NCI-H1694 treated with DMSO at 0.1 percent for 48 hours (cell line): ENCODE measurements around the gene RASGRP3.

Experiments
- DNase-seq: peaks from one replicate; lab custom pipeline; 2025; lab: John Stamatoyannopoulos, UW

The RASGRP3 gene

GRCh38 chr2:33522576-33522975, 46.1 kb downstream of the RASGRP3 start:
- no peak for DNase-seq

GRCh38 chr2:33525666-33526065, 49.2 kb downstream of the RASGRP3 start:
- no peak for DNase-seq

- DNase-seq: no peak
Observed at GRCh38 chr2:33526132-33526531, 49.7 kb downstream of the RASGRP3 start.

GRCh38 chr2:33526921-33527320, 50.5 kb downstream of the RASGRP3 start:
- DNase-seq: no peak

GRCh38 chr2:33528441-33528950, 52.0 kb downstream of the RASGRP3 start:
- no peak for DNase-seq

- DNase-seq: no peak
Observed at GRCh38 chr2:33529771-33530481, 53.5 kb downstream of the RASGRP3 start.

GRCh38 chr2:33530690-33531548, 54.5 kb downstream of the RASGRP3 start:
- DNase-seq: no peak

- no peak for DNase-seq
Observed at GRCh38 chr2:33531549-33532059, 55.2 kb downstream of the RASGRP3 start.

GRCh38 chr2:33532146-33532545, 55.7 kb downstream of the RASGRP3 start:
- no peak for DNase-seq

- no peak for DNase-seq
Observed at GRCh38 chr2:33532966-33533365, 56.5 kb downstream of the RASGRP3 start.

- peak; percentile 51 for DNase-seq
Observed at GRCh38 chr2:33535421-33535820, 59.0 kb downstream of the RASGRP3 start.

- no peak for DNase-seq
Observed at GRCh38 chr2:33541243-33541642, 64.8 kb downstream of the RASGRP3 start.

GRCh38 chr2:33550206-33550605, 73.8 kb downstream of the RASGRP3 start:
- DNase-seq: no peak

GRCh38 chr2:33552758-33553461, 76.5 kb downstream of the RASGRP3 start:
- DNase-seq: no peak

- DNase-seq: no peak
Observed at GRCh38 chr2:33555681-33556080, 79.2 kb downstream of the RASGRP3 start.

- no peak for DNase-seq
Observed at GRCh38 chr2:33559328-33559727, 82.9 kb downstream of the RASGRP3 start.

GRCh38 chr2:33560017-33560416, 83.6 kb downstream of the RASGRP3 start:
- no peak for DNase-seq

GRCh38 chr2:33561872-33562271, 85.4 kb downstream of the RASGRP3 start:
- no peak for DNase-seq

GRCh38 chr2:33570681-33571080, 94.2 kb downstream of the RASGRP3 start:
- no peak for DNase-seq

- DNase-seq: no peak
Observed at GRCh38 chr2:33573657-33574056, 97.2 kb downstream of the RASGRP3 start.

- no peak for DNase-seq
Observed at GRCh38 chr2:33577084-33577483, 100.6 kb downstream of the RASGRP3 start.

GRCh38 chr2:33577668-33578067, 101.2 kb downstream of the RASGRP3 start:
- no peak for DNase-seq
